GM18868 (cell line): ENCODE data around the gene SWT1.

Source experiments
- ATAC-seq: cut with Tn5 transposase; IDR thresholded peaks from one replicate; pipeline ENCODE4 v1.9.1; 2021; ENCODE audit warnings: mild to moderate bottlenecking, moderate library complexity; ENCODE audit not compliant: unreplicated experiment

Gene SWT1

GRCh38 chr1:185156854-185157598 lies at the start of gene SWT1, which contains the start of gene TRMT1L:
TSS of gene SWT1 (plus strand) at chr1:185157167. CDS start at chr1:185160842, 3,675 bp downstream.
TSS of gene TRMT1L (minus strand) at chr1:185156953. CDS start at chr1:185156712, 241 bp downstream.
- ATAC-seq = peak; percentile 91

- ATAC-seq = no peak
These were observed 48.6 kb upstream of the SWT1 start for GRCh38 chr1:185108321-185108720.

GRCh38 chr1:185110145-185110544 lies 46.8 kb upstream of the SWT1 start:
- ATAC-seq = no peak

GRCh38 chr1:185111873-185112272 lies 45.1 kb upstream of the SWT1 start:
- ATAC-seq = no peak

- no peak for ATAC-seq
These were observed 44.6 kb upstream of the SWT1 start for GRCh38 chr1:185112356-185112755.

- no peak for ATAC-seq
These were observed 27.3 kb upstream of the SWT1 start for GRCh38 chr1:185129708-185130107.

- ATAC-seq = no peak
These were observed 24.4 kb upstream of the SWT1 start for GRCh38 chr1:185132534-185132933.

GRCh38 chr1:185137896-185138545 lies 18.9 kb upstream of the SWT1 start:
- ATAC-seq = no peak

GRCh38 chr1:185139246-185139645 lies 17.7 kb upstream of the SWT1 start:
- ATAC-seq = no peak

- ATAC-seq = no peak
These were observed 12.7 kb upstream of the SWT1 start for GRCh38 chr1:185144233-185144632.

GRCh38 chr1:185151215-185151614 lies 5.8 kb upstream of the SWT1 start:
- ATAC-seq = no peak

GRCh38 chr1:185152187-185152767 lies 4.7 kb upstream of the SWT1 start:
- ATAC-seq = no peak

- no peak for ATAC-seq
These were observed 2.0 kb upstream of the SWT1 start for GRCh38 chr1:185154912-185155513.

GRCh38 chr1:185155600-185156287 lies 1.2 kb upstream of the SWT1 start:
- no peak for ATAC-seq

- peak; percentile 28 for ATAC-seq
These were observed 596 bp upstream of the SWT1 start for GRCh38 chr1:185156288-185156853.

- ATAC-seq = no peak
These were observed 839 bp downstream of the SWT1 start for GRCh38 chr1:185157599-185158412.

- ATAC-seq = no peak
These were observed 1.8 kb downstream of the SWT1 start for GRCh38 chr1:185158800-185159199.

GRCh38 chr1:185159966-185160365 lies 3.0 kb downstream of the SWT1 start:
- ATAC-seq = no peak

GRCh38 chr1:185162491-185162890 lies 5.5 kb downstream of the SWT1 start:
- ATAC-seq = no peak

GRCh38 chr1:185166106-185166505 lies 9.1 kb downstream of the SWT1 start:
- ATAC-seq = no peak
